H1 (cell line): Measurements from ENCODE around the gene HDX. TPM values are rescaled to one million over a fixed set of nuclear protein-coding genes. Genes with fewer than 3 reads are reported as not detected.

ENCODE experiments used
- CTCF ChIA-PET: fragments of 300-600 bp; sonication (Branson Sonifier 250); formaldehyde crosslinking; loops from one replicate; lab custom pipeline; 2021; ENCODE audit not compliant: partially characterized antibody; lab: Charles Lee
- POLR2A ChIA-PET: fragments of 300-600 bp; sonication (Branson Sonifier 250); formaldehyde crosslinking; loops from one replicate; lab custom pipeline; 2021; ENCODE audit warnings: inconsistent platforms; ENCODE audit not compliant: partially characterized antibody; lab: Charles Lee
- DNase-seq, 2 experiments: peaks; one replicate each; pipeline versions ENCODE4 v3.0.0 to v3.0.0-alpha.2; 2010 to 2022; ENCODE audit warnings: low spot score in 2 of 2, low read depth in 1 of 2, mixed read lengths in 1 of 2
- FAIRE-seq: peaks from 2 replicates; lab custom pipeline; 2011; peaks lifted over from hg19 to GRCh38; lab: Jason Lieb, UNC
- H2AFZ ChIP-seq: 2 replicates; pipeline ENCODE4 v1.8.1; 2012; ENCODE audit warnings: low read length, inconsistent platforms
- H2AK5ac ChIP-seq: 2 replicates; pipeline ENCODE4 v1.6.1; 2013; ENCODE audit warnings: low read depth, low read length
- H2BK120ac ChIP-seq: replicated peaks from 2 replicates; pipeline ENCODE3; 2013; ENCODE audit warnings: low read depth, low read length, inconsistent platforms
- H2BK12ac ChIP-seq: 2 replicates; pipeline ENCODE4 v1.6.1; 2013; ENCODE audit warnings: low read depth, low read length
- H2BK15ac ChIP-seq: 2 replicates; pipeline ENCODE4 v1.6.1; 2013; ENCODE audit warnings: low read length
- H2BK20ac ChIP-seq: 2 replicates; pipeline ENCODE4 v1.6.1; 2013; ENCODE audit warnings: low read length
- H2BK5ac ChIP-seq: 2 replicates; pipeline ENCODE4 v1.6.1; 2013; ENCODE audit warnings: low read depth, low read length
- H3K14ac ChIP-seq: 2 replicates; pipeline ENCODE4 v1.6.1; 2013; ENCODE audit warnings: inconsistent platforms; ENCODE audit not compliant: insufficient read length
- H3K18ac ChIP-seq: 2 replicates; pipeline ENCODE4 v1.6.1; 2013; ENCODE audit warnings: low read length; ENCODE audit errors: extremely low read depth
- H3K23ac ChIP-seq: 2 replicates; pipeline ENCODE4 v1.6.1; 2013; ENCODE audit warnings: inconsistent platforms; ENCODE audit not compliant: insufficient read length
- H3K23me2 ChIP-seq: 2 replicates; pipeline ENCODE4 v1.6.1; 2013; ENCODE audit warnings: low read depth, low read length
- H3K27ac ChIP-seq: 2 replicates; pipeline ENCODE4 v1.6.1; 2011; ENCODE audit warnings: low read depth, low read length, inconsistent platforms
- H3K27me3 ChIP-seq, 4 experiments: replicated peaks in 1 of 4; 1 replicate in 1 of 4; 2 replicates in 3 of 4; pipeline versions ENCODE4 v1.6.1 to v1.8.1; 2011 to 2013; ENCODE audit warnings: low read length in 3 of 4, mild to moderate bottlenecking in 3 of 4, inconsistent platforms in 2 of 4, mixed read lengths in 2 of 4, moderate library complexity in 1 of 4; ENCODE audit not compliant: control insufficient read depth in 3 of 4, insufficient read depth in 3 of 4; ENCODE audit errors: extremely low read depth in 1 of 4
- H3K36me3 ChIP-seq, 4 experiments: 2 replicates each; pipeline versions ENCODE4 v1.6.1 to v1.8.1; 2011 to 2013; ENCODE audit warnings: mild to moderate bottlenecking in 4 of 4, low read length in 3 of 4, moderate library complexity in 2 of 4, control low read depth in 1 of 4, inconsistent platforms in 1 of 4; ENCODE audit not compliant: insufficient read depth in 4 of 4, control insufficient read depth in 2 of 4
- H3K4ac ChIP-seq: replicated peaks from 2 replicates; pipeline ENCODE3; 2013; ENCODE audit warnings: low read length, low read depth, mixed read lengths, inconsistent platforms; ENCODE audit not compliant: insufficient read length
- H3K4me1 ChIP-seq, 4 experiments: replicated peaks in 1 of 4; 1 replicate in 1 of 4; 2 replicates in 3 of 4; pipeline versions ENCODE4 v1.6.1 to v1.8.1; 2011 to 2013; ENCODE audit warnings: low read length in 3 of 4, inconsistent platforms in 2 of 4, mixed read lengths in 1 of 4; ENCODE audit not compliant: insufficient read depth in 4 of 4, control insufficient read depth in 3 of 4
- H3K4me2 ChIP-seq, 2 experiments: 2 replicates each; pipeline versions ENCODE4 v1.6.1 to v1.8.1; 2011 to 2013; ENCODE audit warnings: low read depth in 2 of 2, low read length in 2 of 2, control low read depth in 1 of 2, inconsistent platforms in 1 of 2, mild to moderate bottlenecking in 1 of 2; ENCODE audit not compliant: insufficient read depth in 1 of 2
- H3K4me3 ChIP-seq, 4 experiments: fragments of 200-600, 300-600 bp in 1 of 4; sonication (generic), shearing (Covaris generic), sonication (Bioruptor Twin) in 1 of 4; 2 replicates each; pipeline versions ENCODE4 v1.5.1 to v1.8.1; 2011 to 2016; ENCODE audit warnings: low read length in 4 of 4, low read depth in 3 of 4, control low read depth in 2 of 4, inconsistent platforms in 2 of 4, mild to moderate bottlenecking in 2 of 4, mixed read lengths in 1 of 4, moderate library complexity in 1 of 4; ENCODE audit not compliant: insufficient read depth in 2 of 4; ENCODE audit errors: extremely low read depth in 1 of 4
- H3K56ac ChIP-seq: replicated peaks from 2 replicates; pipeline ENCODE3; 2013; ENCODE audit warnings: low read depth, mild to moderate bottlenecking, mixed read lengths, low read length, inconsistent platforms; ENCODE audit not compliant: insufficient read length
- H3K79me1 ChIP-seq: 2 replicates; pipeline ENCODE4 v1.6.1; 2013; ENCODE audit warnings: low read depth, low read length, control low read depth
- H3K79me2 ChIP-seq, 2 experiments: 2 replicates each; pipeline versions ENCODE4 v1.6.1 to v1.8.1; 2012 to 2013; ENCODE audit warnings: low read length in 2 of 2, mild to moderate bottlenecking in 2 of 2, inconsistent platforms in 1 of 2; ENCODE audit not compliant: insufficient read depth in 2 of 2, control insufficient read depth in 1 of 2
- H3K9ac ChIP-seq, 4 experiments: replicated peaks in 1 of 4; 1 replicate in 1 of 4; 2 replicates in 3 of 4; pipeline versions ENCODE4 v1.6.1 to v1.8.1; 2011 to 2013; ENCODE audit warnings: low read depth in 3 of 4, low read length in 3 of 4, control low read depth in 2 of 4, mild to moderate bottlenecking in 2 of 4, moderate library complexity in 2 of 4, inconsistent platforms in 1 of 4; ENCODE audit errors: extremely low read depth in 1 of 4
- H3K9me3 ChIP-seq, 2 experiments: 2 replicates each; pipeline versions ENCODE4 v1.6.1 to v1.8.1; 2012 to 2013; ENCODE audit warnings: mild to moderate bottlenecking in 2 of 2, moderate library complexity in 2 of 2, control low read depth in 1 of 2, inconsistent platforms in 1 of 2, low read depth in 1 of 2, low read length in 1 of 2, mixed read lengths in 1 of 2; ENCODE audit not compliant: insufficient read depth in 2 of 2
- H4K20me1 ChIP-seq, 2 experiments: replicated peaks in 1 of 2; 2 replicates each; pipeline versions ENCODE3 to v1.8.1; 2011 to 2013; ENCODE audit warnings: inconsistent platforms in 2 of 2, low read length in 2 of 2, mild to moderate bottlenecking in 1 of 2; ENCODE audit not compliant: insufficient read depth in 2 of 2, control insufficient read depth in 1 of 2
- H4K5ac ChIP-seq: 2 replicates; pipeline ENCODE4 v1.6.1; 2013; ENCODE audit warnings: low read length, low read depth, mixed read lengths, inconsistent platforms; ENCODE audit not compliant: insufficient read length
- H4K8ac ChIP-seq: 2 replicates; pipeline ENCODE4 v1.8.0; 2013; ENCODE audit warnings: mild to moderate bottlenecking, moderate library complexity, low read length, inconsistent platforms; ENCODE audit not compliant: insufficient read depth; ENCODE audit errors: extremely low read depth
- H4K91ac ChIP-seq: replicated peaks from 2 replicates; pipeline ENCODE3; 2013; ENCODE audit warnings: low read length, mixed read lengths, inconsistent platforms; ENCODE audit not compliant: insufficient read length
- CTBP2 ChIP-seq: IDR thresholded peaks from 2 replicates; pipeline ENCODE4 v1.7.0; 2011; ENCODE audit warnings: borderline replicate concordance, mild to moderate bottlenecking, moderate library complexity, mixed read lengths, low read length; ENCODE audit not compliant: insufficient read depth, insufficient read length
- JUND ChIP-seq: IDR thresholded peaks from 2 replicates; pipeline ENCODE4 v1.6.1; 2011; ENCODE audit warnings: mild to moderate bottlenecking, improper control_type of control experiment, low read length
- MAFK ChIP-seq: IDR thresholded peaks from 2 replicates; pipeline ENCODE4 v1.6.1; 2012; ENCODE audit warnings: low read depth, mild to moderate bottlenecking, improper control_type of control experiment, low read length
- POU5F1 ChIP-seq: IDR thresholded peaks from 2 replicates; pipeline ENCODE4 v1.6.1; 2011; ENCODE audit warnings: low read depth, mild to moderate bottlenecking, low read length, moderate library complexity
- SIRT6 ChIP-seq: IDR thresholded peaks from one replicate; pipeline ENCODE4 v1.7.1; 2012; ENCODE audit warnings: low read length, inconsistent platforms
- polyA plus RNA-seq, 7 experiments: library from polyadenylated mRNA; depleted of rRNA in 3 of 7; stranded (reverse) in 5 of 7; unstranded in 2 of 7; fragments of >200 nt in 5 of 7; fragments of 200-250 nt in 2 of 7; gene quantifications; 1 replicate in 5 of 7; 2 replicates in 1 of 7; 4 replicates in 1 of 7; pipeline versions ENCODE4 v1.2.1 to v1.2.3, GENCODE V29; 2011 to 2013; ENCODE audit warnings: missing spikeins in 2 of 7, mixed read lengths in 2 of 7
- total RNA-seq: library from RNA; stranded (reverse); fragmentation: NEBNext Ultra II Directional; extraction: Animal tissue kit (Norgen Biotek cat#: 25700); gene quantifications from 2 replicates; pipeline ENCODE4 v1.2.1, GENCODE V29; 2021

Gene HDX
- total and polyA plus RNA-seq, 2 of the 8 experiments (the other 6 are each of a cell fraction or from before 2014, with no cell fraction given), result 0.54 to 10.2 TPM

GRCh38 chrX:84357296-84357695, 145.0 kb downstream of the HDX start:
- CTCF ChIA-PET, result no interaction called here
- Histone ChIP-seq H3K79me2 (no peaks in the 10 kb centered on the region), H4K20me1 (no peaks in the 10 kb centered on the region), H2BK20ac (no peak overlapping the region), H3K14ac (no peak overlapping the region), H3K23me2 (no peaks in the 10 kb centered on the region), H2AFZ (no peak overlapping the region), H3K56ac (no peak overlapping the region), H3K4me1 (no peaks in the 10 kb centered on the region), H4K5ac (no peak overlapping the region), H3K4me2 (no peak overlapping the region), H4K91ac (no peak overlapping the region), H3K4ac (no peak overlapping the region), H3K23ac (no peak overlapping the region), H2BK12ac (no peak overlapping the region), H3K9ac (no peak overlapping the region), H2BK15ac (no peak overlapping the region), H3K36me3 (no peaks in the 10 kb centered on the region), H2AK5ac (no peak overlapping the region), H3K9me3 (no peaks in the 10 kb centered on the region), H3K27ac (no peak overlapping the region), H2BK5ac (no peak overlapping the region), H2BK120ac (no peak overlapping the region), H4K8ac (no peak overlapping the region), H3K27me3 (no peaks in the 10 kb centered on the region), H3K18ac (no peak overlapping the region), H3K4me3 (no peak overlapping the region), H3K79me1 (no peaks in the 10 kb centered on the region)
- DNase-seq (no peak), FAIRE-seq (no peak)
- POLR2A ChIA-PET, result no interaction called here
- no peak for TF ChIP-seq MAFK
- TF ChIP-seq POU5F1, result no peak
- no peak for TF ChIP-seq SIRT6
- no peak for TF ChIP-seq CTBP2
- TF ChIP-seq JUND, result no peak
